NCI-H446 (cell line): ENCODE data around the gene BID.

Source experiments
- DNase-seq, 2 experiments: peaks; one replicate each; lab custom pipeline; 2025; lab: John Stamatoyannopoulos, UW

Gene BID

DNA sequence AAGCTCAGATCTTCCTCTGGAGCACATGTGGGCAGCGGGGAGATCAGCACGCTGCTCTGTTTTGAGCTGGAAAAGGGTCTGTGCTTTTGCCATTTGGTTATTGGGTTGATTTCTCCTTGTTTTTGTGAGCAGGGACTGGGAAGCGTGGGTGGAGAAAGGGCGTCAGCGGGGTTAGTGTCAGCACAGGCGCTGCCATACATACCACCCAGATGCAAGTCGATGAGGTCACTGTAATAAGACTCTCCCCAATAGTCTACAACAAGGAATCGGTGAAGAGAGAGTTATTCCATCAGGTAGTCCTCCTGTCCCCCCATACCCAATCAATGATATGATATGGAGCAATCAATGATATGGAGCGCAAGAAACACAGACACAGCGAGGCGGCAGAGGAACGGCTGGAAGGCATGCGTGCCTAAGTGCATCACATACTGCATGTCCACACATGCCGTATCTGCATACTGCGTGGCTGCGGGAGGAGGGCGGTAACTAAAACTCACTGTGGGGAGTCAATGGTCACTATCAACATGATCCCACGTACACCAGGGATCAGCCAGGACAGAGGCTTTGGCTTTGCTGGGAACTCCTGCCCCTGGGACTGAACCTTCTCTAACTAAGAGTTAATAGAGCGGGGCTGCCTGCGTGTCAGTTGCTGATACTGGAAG, 29.5 kb upstream of the BID start:
- no peak for DNase-seq

GRCh38 chr22:17802822-17803221, 28.6 kb upstream of the BID start:
- DNase-seq = no peak

DNA sequence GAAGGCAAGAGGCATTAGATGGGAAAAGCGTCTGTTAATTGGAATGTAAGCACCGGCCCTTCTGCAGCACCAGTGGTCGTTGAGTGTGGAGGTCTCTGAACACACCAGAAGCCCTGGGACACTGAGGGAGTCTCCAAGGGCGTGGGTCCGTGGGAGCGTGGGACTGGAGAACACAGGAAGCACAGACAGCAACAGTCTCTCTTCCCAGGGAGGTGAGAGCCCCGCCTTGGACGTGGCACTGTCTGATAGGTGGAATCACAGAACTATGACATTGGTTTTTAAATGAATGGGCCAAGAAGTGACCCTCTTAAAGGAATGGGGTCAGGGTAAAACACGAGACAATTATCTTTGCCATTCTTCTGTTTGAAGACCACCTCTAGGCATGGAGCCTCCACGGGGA, 28.1 kb upstream of the BID start:
- no peak for DNase-seq

- DNase-seq = no peak
Observed at GRCh38 chr22:17797721-17798559, 23.7 kb upstream of the BID start.

DNA sequence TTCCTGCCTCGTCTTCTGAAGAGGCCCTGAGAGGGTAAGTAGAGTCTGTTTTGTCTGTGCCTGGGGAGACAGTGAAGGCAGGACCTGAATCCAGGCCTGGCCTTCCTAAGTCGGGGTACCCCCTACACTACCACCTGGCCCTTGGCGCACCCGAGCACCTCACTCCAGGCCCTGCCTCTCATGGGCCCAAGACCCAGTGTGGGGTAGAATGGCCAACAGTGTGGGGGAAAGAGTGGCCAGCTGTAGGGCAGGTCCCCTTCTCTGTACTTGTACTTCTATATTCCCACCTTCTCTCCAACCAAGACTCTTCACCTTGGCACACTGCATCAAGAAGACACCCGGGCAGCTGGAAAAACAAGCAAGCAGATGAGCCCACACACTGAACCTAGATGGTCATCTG, 22.4 kb upstream of the BID start:
- no peak for DNase-seq

- no peak for DNase-seq
Observed at GRCh38 chr22:17795661-17796548, 21.6 kb upstream of the BID start.

GRCh38 chr22:17794726-17795542, 20.7 kb upstream of the BID start:
- no peak for DNase-seq

DNA sequence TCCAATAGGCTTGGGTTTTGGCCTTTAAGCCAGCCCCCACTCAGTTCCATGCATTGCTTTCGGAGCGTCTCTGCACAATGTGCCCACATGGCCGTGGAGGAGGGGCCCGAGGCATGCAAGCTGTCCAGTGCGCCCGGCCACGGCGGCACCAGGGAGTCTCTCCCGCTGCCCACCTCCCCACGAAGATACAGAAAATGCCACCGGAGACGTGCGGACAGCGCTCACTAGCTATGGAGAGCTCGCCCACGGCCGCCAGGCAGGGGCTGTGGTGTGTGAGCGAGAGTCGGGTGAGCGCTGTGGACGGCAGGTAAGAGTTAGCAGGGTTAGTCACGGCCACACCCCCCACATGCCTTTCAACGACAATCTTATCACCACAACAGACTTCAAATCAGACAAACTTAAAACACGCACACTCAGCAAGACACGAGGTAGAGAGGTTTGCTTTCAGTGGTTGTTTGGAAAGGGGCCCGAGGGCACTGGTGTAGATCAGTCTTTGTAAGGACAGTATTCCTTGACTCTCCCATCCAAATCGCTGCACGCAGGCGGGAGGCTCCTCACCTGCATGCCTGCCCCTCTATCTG, 18.7 kb upstream of the BID start:
- no peak for DNase-seq

- no peak for DNase-seq
Observed at GRCh38 chr22:17792299-17792698, 18.0 kb upstream of the BID start.

GRCh38 chr22:17791196-17791595, 16.9 kb upstream of the BID start:
- no peak for DNase-seq

DNA sequence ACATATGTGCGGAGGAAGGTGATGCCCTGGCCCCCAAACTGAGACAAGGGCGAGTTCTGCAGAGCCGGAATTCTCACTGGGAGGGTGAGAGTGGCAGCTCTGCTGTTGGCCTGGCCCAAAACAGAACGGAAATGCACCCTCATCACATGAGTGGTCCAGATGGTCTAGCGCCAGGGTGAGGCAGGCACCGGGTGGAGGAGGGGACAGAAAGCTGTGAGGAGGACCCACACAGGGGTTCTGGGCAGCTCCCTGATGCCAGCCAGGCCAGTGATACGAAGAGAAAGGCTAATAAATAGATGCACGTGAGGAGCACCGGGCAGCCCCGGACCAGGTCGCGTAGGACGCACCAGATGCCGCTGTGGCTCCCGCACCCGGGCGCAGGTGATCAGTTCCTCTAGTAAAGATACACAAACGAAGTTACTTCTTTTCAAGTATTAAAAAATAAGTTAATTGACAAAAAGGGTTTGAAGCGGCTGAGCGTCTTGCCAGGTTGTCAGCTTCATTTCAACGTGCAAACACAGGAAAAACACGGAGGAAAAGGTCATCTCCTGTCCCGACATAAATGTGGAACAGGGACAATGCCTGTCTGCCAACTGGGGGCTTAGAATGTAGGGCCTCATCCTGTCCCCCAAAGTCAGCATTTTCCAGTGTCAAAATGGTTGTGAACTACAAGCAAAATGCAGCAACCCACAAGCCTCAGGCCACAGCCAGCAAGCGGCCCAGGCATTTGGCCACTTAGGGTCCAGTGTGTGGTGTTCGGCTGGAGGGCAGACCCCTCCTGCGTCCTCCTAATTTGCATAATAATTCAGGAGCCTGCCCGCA, 15.3 kb upstream of the BID start:
- DNase-seq = no peak

- no peak for DNase-seq
Observed at GRCh38 chr22:17788528-17789378, 14.5 kb upstream of the BID start.

DNA sequence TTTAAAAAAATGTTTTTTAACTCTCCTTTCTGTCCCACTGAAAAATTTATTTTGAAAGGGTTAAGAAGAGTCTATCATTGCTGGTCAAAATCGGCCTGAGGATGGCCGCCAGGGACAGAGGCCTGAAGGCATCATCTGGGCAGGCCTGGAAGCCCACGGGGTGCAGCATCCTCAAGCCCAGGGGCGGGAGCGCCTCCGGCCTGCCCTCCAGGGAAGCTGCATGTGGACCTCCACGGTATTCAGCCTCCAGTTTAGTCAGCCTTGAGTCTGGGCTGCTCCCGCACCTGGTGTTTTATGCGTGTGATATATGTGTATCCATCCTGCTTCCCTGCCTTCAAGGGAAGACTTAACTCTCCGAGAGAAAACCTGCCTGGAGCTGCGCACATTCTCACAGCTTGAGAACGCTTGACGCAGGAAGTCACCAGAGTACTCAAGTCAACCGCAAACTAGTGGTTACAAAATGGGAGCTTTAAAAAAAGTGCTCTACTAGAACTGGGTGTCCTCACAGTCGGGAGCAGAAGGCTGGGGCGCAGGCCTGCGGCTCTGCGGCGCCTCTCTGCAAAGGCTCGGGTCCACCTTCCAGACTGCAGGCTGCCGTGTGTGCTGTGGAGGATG, 13.6 kb upstream of the BID start:
- no peak for DNase-seq

- no peak for DNase-seq
Observed at GRCh38 chr22:17787241-17787640, 13.0 kb upstream of the BID start.

- DNase-seq = no peak
Observed at GRCh38 chr22:17786435-17787161, 12.3 kb upstream of the BID start.

DNA sequence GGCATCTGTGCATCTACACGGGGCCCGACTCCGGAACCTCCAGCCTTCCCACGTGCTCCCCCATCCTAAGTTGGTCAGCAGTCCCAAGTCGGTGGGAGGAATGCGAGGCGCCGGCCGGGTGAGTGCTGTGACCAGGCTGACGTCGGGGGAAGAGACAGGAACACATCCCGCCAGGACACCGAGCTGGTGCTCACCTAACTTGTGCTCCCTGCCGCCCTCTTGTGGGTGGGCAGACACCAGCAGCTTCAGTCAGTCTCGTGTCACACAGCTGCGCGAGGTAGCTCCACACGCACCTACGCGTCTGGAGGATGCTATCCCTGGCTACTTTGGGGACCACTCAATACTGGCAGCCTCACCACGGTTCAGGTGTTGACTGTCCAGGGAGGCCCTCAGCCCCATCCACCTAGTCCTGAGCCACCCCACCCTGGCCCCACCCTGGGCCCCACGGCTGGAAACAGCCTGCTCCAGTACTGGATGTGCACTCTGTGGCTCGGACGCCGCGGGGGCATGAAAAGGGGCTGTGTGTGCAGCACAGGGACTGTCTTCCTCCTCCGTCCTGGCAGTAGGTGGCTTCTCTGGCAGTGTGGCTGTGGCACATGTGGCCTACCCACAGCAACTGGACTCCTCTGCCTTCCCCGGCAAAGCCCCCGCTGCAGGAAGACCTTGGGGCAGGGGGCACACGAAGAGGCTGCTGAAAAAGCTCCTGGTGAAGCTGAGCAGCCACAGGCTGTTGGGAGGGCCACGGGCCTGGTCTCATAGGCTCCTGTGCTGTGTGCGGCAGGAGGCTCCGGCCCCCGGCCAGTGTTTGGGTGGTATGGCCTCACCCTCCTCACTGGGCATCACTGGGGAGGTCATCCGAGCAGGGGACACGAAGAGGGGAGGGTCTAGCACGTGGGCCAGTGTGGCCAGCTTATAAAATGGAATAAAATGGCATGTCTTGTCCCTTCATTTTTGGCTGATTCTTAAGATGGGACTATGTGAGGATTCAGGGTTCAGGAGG, 11.2 kb upstream of the BID start:
- DNase-seq = peak in 1 of 2 experiments; percentile 43

DNA sequence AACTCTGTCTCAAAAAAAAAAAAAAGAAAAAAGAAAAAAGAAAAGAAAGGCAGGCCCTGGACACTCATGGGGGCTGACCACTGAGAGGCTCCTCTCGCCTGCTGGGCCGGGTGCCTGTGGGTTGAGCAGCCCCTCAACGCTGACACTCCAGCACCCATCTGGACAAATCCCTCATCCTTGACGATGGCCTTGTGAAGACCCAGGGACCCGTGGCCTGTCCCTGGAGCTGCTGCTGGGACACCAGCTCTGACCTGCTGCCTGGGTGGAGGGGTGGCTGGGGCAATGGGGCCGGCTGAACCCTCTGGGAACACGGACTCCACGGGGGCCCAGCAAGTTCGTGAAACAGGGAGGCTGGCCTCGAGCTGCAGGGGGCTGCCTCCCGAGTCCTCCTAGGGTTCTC, 10.5 kb upstream of the BID start:
- no peak for DNase-seq
